GM23338 (cell line): ENCODE measurements around the gene S1PR2. TPM values are rescaled to one million over a fixed set of nuclear protein-coding genes. Genes with fewer than 3 reads are reported as not detected.

ENCODE experiments used
- ATAC-seq: fragments of 200-7000 bp; cut with Tn5 transposase; 3 replicates; pipeline ENCODE4 v1.9.1; 2020
- DNase-seq: peaks from one replicate; pipeline ENCODE4 v3.0.0-alpha.2; 2015; ENCODE audit warnings: low spot score
- H2AFZ ChIP-seq: fragments of 200-600 bp; sonication (generic); 2 replicates; pipeline ENCODE4 v1.8.0; 2016; ENCODE audit warnings: antibody characterized with exemption, mild to moderate bottlenecking, moderate library complexity
- H3F3A ChIP-seq: fragments of 200-600 bp; sonication (generic); replicated peaks from 2 replicates; pipeline ENCODE4 v1.8.0; 2017; ENCODE audit warnings: antibody characterized with exemption, mixed run types, low read depth
- H3K27ac ChIP-seq: fragments of 200-600 bp; sonication (generic); 2 replicates; pipeline ENCODE4 v1.6.1; 2016; ENCODE audit warnings: low read depth
- H3K27me3 ChIP-seq: fragments of 200-600 bp; sonication (generic); 2 replicates; pipeline ENCODE4 v1.8.0; 2016; ENCODE audit warnings: mild to moderate bottlenecking, mixed run types, moderate library complexity; ENCODE audit not compliant: insufficient read depth
- H3K36me3 ChIP-seq: fragments of 200-600 bp; sonication (generic); 2 replicates; pipeline ENCODE4 v1.8.0; 2016; ENCODE audit warnings: mild to moderate bottlenecking; ENCODE audit not compliant: insufficient read depth
- H3K4me1 ChIP-seq: fragments of 200-600 bp; sonication (generic); 2 replicates; pipeline ENCODE4 v1.8.0; 2016; ENCODE audit warnings: mild to moderate bottlenecking, moderate library complexity; ENCODE audit not compliant: insufficient read depth
- H3K4me2 ChIP-seq: fragments of 200-600 bp; sonication (generic); 2 replicates; pipeline ENCODE4 v1.7.1; 2017; ENCODE audit warnings: mixed run types
- H3K4me3 ChIP-seq: fragments of 200-600 bp; sonication (generic); 2 replicates; pipeline ENCODE4 v1.6.1; 2016; ENCODE audit warnings: mixed run types
- H3K79me2 ChIP-seq: fragments of 200-600 bp; sonication (generic); replicated peaks from 2 replicates; pipeline ENCODE4 v1.8.0; 2017; ENCODE audit warnings: mild to moderate bottlenecking; ENCODE audit not compliant: insufficient read depth
- H3K9me2 ChIP-seq: fragments of 200-600 bp; sonication (generic); 2 replicates; pipeline ENCODE4 v1.8.0; 2017; ENCODE audit not compliant: insufficient read depth
- H4K20me1 ChIP-seq: fragments of 200-600 bp; sonication (generic); replicated peaks from 2 replicates; pipeline ENCODE4 v1.8.0; 2017; ENCODE audit warnings: mild to moderate bottlenecking; ENCODE audit not compliant: insufficient read depth
- H3K27ac Mint-ChIP-seq: 2 replicates; pipeline ENCODE4 v1.8.0; 2020; ENCODE audit warnings: inconsistent platforms, mild to moderate bottlenecking, moderate library complexity, mixed read lengths
- H3K27me3 Mint-ChIP-seq: 3 replicates; pipeline ENCODE4 v1.8.0; 2022; ENCODE audit warnings: low read depth, mild to moderate bottlenecking, moderate library complexity, mixed read lengths, inconsistent platforms; ENCODE audit not compliant: insufficient read depth, poor library complexity
- H3K36me3 Mint-ChIP-seq: 3 replicates; pipeline ENCODE4 v1.8.0; 2021; ENCODE audit warnings: low read depth, mild to moderate bottlenecking, inconsistent platforms, moderate library complexity, mixed read lengths
- H3K4me1 Mint-ChIP-seq: 3 replicates; pipeline ENCODE4 v1.8.0; 2020; ENCODE audit warnings: mild to moderate bottlenecking, inconsistent platforms, mixed read lengths
- H3K4me3 Mint-ChIP-seq: 3 replicates; pipeline ENCODE4 v1.8.0; 2021; ENCODE audit warnings: moderate library complexity, mild to moderate bottlenecking, inconsistent platforms, mixed read lengths
- H3K9me3 Mint-ChIP-seq: 3 replicates; pipeline ENCODE4 v1.8.0; 2020; ENCODE audit warnings: moderate library complexity, mild to moderate bottlenecking, inconsistent platforms, mixed read lengths
- CREB1 ChIP-seq: fragments of 250-450 bp; sonication (Bioruptor Pico); IDR thresholded peaks from 2 replicates; pipeline ENCODE4 v1.5.0; 2020; ENCODE audit warnings: low read depth, mild to moderate bottlenecking, moderate library complexity
- JUNB ChIP-seq: IDR thresholded peaks from one replicate; pipeline ENCODE4 v1.6.1; 2016; ENCODE audit warnings: antibody characterized with exemption; ENCODE audit not compliant: unreplicated experiment
- NANOG ChIP-seq: IDR thresholded peaks from 2 replicates; pipeline ENCODE4 v1.6.1; 2016; ENCODE audit warnings: antibody characterized with exemption, borderline replicate concordance
- STAT1 ChIP-seq: IDR thresholded peaks from one replicate; pipeline ENCODE4 v1.6.1; 2016; ENCODE audit warnings: antibody characterized with exemption; ENCODE audit not compliant: unreplicated experiment
- ZNF331 ChIP-seq: fragments of 250-450 bp; sonication (Bioruptor Pico); IDR thresholded peaks from 2 replicates; pipeline ENCODE4 v1.5.0; 2020; ENCODE audit warnings: low read depth, mild to moderate bottlenecking, moderate library complexity
- ZNF462 ChIP-seq: fragments of 250-450 bp; sonication (Bioruptor Pico); IDR thresholded peaks from 2 replicates; pipeline ENCODE4 v1.5.0; 2020; ENCODE audit warnings: mild to moderate bottlenecking, moderate library complexity
- polyA plus RNA-seq: library from polyadenylated mRNA; unstranded; fragments of >200 nt; fragmentation: Nextera tagmentation; extraction: Ambion mirVana; gene quantifications from 2 replicates; pipeline ENCODE4 v1.2.1, GENCODE V29; 2016
- total RNA-seq: library from RNA; depleted of rRNA; stranded (reverse); fragments of >200 nt; shearing (Covaris generic); gene quantifications from 2 replicates; pipeline ENCODE4 v1.2.3, GENCODE V29; 2014
- TF ChIP-seq, protein P1 (sequence below): IDR thresholded peaks from one replicate; pipeline ENCODE4 v1.6.1; 2018; ENCODE audit warnings: antibody characterized with exemption; ENCODE audit not compliant: unreplicated experiment

Gene S1PR2
- total and polyA plus RNA-seq, 2 experiments from 2014 or later, result 9.2 to 13.9 TPM

DNA sequence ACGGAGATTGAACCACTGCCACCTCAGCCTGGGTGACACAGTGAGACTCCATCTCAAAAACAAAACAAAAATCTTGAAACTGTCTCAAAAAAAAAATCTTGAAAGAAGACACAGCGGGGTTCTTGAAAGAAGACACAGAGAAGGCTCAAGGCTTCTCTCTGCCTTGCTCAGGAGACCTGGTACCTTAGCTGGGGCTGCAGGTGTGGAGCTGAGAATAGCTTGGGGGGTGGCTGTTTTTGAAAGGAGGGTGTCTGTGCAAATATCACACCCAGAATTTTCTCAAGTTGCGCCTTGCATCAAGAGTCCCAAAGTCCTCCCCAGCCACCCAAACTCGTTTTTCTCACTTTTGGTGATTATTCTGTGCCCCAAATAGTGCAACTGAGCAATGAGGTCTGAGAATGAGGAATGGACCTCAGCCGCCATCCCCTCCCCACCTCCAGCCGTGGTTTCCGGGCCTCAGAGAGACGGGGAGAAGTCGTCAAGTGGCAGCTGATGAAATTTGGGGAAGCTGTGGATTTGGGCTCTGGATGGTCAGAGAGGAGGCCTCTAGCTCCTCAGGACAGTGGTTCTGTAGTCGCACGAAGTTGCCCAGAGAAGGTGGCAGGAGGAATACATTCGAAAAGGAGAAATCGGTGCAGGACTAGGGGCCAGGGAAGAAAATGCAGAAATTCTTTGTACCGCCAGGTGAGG lies 8.8 kb downstream of the S1PR2 start:
- DNase-seq, result no peak
- H3K4me1 ChIP-seq, result no peaks in the 10 kb centered on the region
- H3K4me1 Mint-ChIP-seq, result peaks cover 24% of the 10 kb centered on the region
- peaks cover 8% of the 10 kb centered on the region for H3K36me3 Mint-ChIP-seq
- TF ChIP-seq, protein P1, sequence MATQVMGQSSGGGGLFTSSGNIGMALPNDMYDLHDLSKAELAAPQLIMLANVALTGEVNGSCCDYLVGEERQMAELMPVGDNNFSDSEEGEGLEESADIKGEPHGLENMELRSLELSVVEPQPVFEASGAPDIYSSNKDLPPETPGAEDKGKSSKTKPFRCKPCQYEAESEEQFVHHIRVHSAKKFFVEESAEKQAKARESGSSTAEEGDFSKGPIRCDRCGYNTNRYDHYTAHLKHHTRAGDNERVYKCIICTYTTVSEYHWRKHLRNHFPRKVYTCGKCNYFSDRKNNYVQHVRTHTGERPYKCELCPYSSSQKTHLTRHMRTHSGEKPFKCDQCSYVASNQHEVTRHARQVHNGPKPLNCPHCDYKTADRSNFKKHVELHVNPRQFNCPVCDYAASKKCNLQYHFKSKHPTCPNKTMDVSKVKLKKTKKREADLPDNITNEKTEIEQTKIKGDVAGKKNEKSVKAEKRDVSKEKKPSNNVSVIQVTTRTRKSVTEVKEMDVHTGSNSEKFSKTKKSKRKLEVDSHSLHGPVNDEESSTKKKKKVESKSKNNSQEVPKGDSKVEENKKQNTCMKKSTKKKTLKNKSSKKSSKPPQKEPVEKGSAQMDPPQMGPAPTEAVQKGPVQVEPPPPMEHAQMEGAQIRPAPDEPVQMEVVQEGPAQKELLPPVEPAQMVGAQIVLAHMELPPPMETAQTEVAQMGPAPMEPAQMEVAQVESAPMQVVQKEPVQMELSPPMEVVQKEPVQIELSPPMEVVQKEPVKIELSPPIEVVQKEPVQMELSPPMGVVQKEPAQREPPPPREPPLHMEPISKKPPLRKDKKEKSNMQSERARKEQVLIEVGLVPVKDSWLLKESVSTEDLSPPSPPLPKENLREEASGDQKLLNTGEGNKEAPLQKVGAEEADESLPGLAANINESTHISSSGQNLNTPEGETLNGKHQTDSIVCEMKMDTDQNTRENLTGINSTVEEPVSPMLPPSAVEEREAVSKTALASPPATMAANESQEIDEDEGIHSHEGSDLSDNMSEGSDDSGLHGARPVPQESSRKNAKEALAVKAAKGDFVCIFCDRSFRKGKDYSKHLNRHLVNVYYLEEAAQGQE, result no peak
- no peaks in the 10 kb centered on the region for H4K20me1 ChIP-seq
- H3K4me3 ChIP-seq, result no peak overlapping the region
- no peak for ATAC-seq
- no peaks in the 10 kb centered on the region for H3K79me2 ChIP-seq
- peak overlapping the region; percentile 66; the same call in 1 of the 2 replicates for H3K27ac Mint-ChIP-seq
- no peaks in the 10 kb centered on the region for H3K27me3 ChIP-seq
- no peaks in the 10 kb centered on the region; the same call in 1 of the 2 replicates for H3K9me2 ChIP-seq
- no peak overlapping the region for H3K4me2 ChIP-seq
- H2AFZ ChIP-seq, result no peak overlapping the region
- H3K27me3 Mint-ChIP-seq, result peaks cover 4% of the 10 kb centered on the region
- H3K36me3 ChIP-seq, result no peaks in the 10 kb centered on the region
- no peaks in the 10 kb centered on the region for H3F3A ChIP-seq
- no peak overlapping the region; the same call in 1 of the 2 replicates for H3K27ac ChIP-seq
- H3K9me3 Mint-ChIP-seq, result no peaks in the 10 kb centered on the region; the same call in 2 of the 3 replicates
- no peak overlapping the region for H3K4me3 Mint-ChIP-seq

- peak overlapping the region; percentile 93 for H3K27ac Mint-ChIP-seq
- no peak overlapping the region for H3K4me3 Mint-ChIP-seq
- Histone ChIP-seq H3F3A (no peaks in the 10 kb centered on the region), H4K20me1 (no peaks in the 10 kb centered on the region), H3K27ac (no peak overlapping the region), H3K36me3 (no peaks in the 10 kb centered on the region), H3K9me2 (no peaks in the 10 kb centered on the region; the same call in 1 of the 2 replicates), H2AFZ (no peak overlapping the region), H3K4me1 (no peaks in the 10 kb centered on the region), H3K4me2 (no peak overlapping the region), H3K27me3 (no peaks in the 10 kb centered on the region), H3K4me3 (no peak overlapping the region), H3K79me2 (no peaks in the 10 kb centered on the region)
- ATAC-seq, result no peak
- no peaks in the 10 kb centered on the region; the same call in 2 of the 3 replicates for H3K9me3 Mint-ChIP-seq
- peaks cover 8% of the 10 kb centered on the region for H3K36me3 Mint-ChIP-seq
- H3K4me1 Mint-ChIP-seq, result peaks cover 17% of the 10 kb centered on the region
- peaks cover 2% of the 10 kb centered on the region for H3K27me3 Mint-ChIP-seq
- DNase-seq, result no peak
- no peak for TF ChIP-seq CREB1 (CRISPR knock-in tag)
- TF ChIP-seq STAT1, result no peak
- TF ChIP-seq ZNF462, result no peak
- no peak for TF ChIP-seq ZNF331
- TF ChIP-seq JUNB, result no peak
- TF ChIP-seq NANOG, result no peak
- TF ChIP-seq, protein P1, result no peak
Measured at GRCh38 chr19:10220695-10221094, 10.4 kb downstream of the S1PR2 start.
